Inflammatory macrophage treated with lipopolysaccharide for 1 hour (primary cell): ENCODE results near the gene DIAPH3.
A peak's percentile ranks its signal among the peaks of the same experiment; 100 is the strongest.

Experiments used
- DNase-seq, 2 donors: peaks; one replicate each; pipeline ENCODE4 v3.0.0-alpha.2; 2020 to 2022

The DIAPH3 gene

DNA sequence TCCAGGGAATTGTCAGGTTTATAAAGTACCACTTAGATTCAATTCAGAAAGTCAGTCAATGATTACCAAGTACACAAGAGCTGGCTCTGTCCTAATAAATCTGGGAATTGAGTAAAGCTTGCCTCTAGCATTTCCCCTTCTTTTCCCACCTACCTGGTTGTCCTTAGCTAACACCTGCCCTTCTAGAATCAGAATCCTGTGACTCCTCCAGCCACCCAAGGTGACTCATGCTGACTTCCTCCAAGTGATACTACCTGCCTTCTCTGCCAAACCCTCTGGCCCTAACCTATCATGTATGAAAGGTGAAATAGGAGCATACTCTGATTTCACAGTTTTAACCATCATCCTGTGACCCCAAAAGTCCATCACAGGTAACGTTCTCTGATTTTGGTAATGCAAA is 151.2 kb downstream of the DIAPH3 start:
- DNase-seq = no peak

DNA sequence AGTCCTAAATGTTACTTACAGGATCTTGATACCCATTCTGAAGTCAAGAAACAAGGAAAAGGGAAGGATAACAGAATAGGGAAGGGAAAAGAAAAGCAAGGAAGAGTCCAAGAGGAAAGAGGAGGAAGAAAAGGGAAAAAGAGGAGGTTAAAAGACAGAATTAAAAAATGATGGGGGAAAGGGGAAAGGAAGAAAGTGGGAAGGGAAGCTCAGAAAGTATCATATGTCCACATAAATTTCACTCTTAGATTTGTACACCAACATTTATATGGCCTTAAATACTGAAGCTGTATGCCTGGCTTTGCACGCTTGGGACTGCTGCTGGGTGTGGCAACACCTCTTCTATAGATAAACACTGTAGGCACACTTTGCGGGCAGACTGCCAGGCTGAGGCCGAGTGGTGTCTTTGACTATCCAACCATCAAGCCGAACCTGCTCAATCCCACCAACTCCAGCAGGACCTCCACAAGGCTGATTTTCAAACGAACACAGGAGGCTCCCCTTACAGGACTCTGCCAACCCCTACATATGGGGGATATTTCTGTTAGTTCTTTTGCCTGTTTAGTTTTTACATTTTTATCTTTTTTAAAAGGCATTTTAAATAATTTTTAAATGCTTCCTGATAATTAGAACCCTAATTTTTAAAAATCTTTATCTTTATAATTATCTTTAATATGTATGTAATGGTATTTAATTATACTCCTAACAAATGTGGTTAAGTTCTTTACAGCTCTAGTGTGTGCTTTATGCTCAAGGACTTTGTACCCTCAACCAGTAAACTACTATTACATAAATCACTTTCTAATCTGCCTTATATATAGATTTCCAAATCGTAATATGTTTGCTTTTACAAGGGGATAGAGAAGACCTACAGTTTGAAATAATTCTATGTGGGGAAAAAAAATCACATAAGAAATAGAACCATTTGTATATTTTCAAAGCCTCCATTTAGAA is 154.2 kb downstream of the DIAPH3 start:
- DNase-seq = no peak

DNA sequence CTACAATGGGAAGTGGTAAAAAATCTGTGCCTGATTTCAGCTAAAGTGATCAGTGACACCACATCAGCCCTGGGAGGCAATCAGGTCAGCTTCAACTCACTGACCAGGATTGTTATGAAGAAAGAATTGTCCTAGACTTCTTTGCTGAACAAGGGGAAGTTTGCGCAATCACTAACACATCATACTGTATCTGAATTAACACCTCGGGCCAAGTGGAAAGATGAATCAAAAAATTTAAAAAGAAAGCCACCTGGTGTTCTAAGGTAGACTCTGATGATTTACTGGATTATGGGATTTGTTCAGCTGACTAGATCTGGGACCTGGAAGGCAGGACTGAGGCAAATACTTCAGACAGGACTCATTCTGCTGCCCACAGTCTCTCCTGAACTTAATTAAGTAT is 161.8 kb downstream of the DIAPH3 start:
- no peak for DNase-seq

DNA sequence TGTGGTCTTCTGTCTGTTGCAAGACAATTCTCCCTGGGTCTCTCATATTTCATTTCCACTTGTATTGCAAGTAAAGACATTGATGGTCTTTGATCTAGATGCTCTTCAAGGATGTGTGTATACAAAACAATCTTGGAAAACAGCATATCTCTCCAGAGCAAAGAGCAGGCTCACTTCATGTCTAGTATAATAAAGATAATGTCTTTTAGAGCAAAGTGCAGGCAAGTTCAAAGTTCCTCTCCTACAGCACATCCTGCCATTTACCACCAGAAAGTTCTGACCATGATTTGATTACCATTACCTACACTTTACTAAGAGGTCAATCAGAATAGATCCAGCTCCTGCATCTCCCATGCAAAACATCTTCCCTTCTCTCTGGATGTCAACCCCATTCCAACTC is 162.8 kb downstream of the DIAPH3 start:
- no peak for DNase-seq

DNA sequence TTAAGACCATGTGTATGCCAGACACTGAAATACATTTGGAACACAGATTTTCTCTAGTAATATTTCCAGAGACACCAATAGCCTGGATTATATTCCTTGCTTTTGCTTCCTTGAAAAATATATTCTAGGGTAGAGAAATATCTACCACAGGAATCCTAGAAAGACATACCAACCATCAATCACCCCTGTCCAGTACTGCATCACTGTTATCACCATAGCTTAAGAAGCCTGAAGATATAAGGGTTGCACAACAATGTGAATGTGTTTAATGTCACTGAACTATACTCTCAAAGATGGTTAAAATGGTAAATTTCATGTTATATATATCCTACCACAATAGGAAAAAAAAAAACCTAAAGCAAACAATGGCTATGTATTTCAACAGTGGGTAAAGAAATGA is 163.6 kb downstream of the DIAPH3 start:
- DNase-seq = no peak

DNA sequence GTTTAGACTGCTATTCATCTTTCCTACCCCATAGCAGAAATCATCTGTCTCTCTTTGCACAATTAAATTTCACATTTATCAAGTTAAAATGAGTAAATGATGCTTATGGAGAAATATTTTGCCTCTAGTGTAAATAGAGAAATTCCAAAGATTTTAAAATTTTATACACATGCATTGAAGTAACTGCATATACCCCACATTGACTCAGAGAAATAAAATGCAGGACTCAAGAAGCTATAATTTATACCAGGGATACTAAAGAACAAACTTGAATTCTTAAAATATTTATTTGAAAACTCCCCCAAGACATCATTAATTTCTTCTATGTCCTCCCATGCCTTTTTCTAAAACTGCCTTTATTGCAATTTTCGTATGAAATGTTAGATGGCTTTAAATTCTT is 165.8 kb downstream of the DIAPH3 start:
- no peak for DNase-seq

DNA sequence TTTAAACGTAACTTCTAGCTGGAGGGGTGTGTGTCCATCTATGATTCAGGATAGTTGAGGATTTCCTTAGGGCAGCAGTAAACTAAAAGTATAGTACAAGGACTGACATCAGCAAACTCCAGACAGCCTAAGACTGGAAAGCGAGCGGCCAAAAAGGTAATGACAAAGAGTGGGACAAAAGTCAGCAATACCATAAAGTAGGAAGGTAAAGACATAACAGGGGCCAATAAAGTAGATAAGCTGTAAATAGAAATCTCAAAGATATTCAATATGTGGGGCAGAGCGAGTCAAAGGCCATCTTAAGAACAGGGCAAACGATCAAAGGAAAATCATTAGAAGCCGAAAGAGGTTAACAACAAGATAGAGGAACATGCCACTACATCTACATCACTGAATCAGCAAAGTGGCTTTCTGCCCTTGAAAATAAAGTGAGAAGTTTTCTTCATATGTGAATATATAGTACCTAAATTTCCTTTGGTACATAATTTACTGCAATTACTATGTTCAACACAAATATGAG is 167.2 kb downstream of the DIAPH3 start:
- no peak for DNase-seq

DNA sequence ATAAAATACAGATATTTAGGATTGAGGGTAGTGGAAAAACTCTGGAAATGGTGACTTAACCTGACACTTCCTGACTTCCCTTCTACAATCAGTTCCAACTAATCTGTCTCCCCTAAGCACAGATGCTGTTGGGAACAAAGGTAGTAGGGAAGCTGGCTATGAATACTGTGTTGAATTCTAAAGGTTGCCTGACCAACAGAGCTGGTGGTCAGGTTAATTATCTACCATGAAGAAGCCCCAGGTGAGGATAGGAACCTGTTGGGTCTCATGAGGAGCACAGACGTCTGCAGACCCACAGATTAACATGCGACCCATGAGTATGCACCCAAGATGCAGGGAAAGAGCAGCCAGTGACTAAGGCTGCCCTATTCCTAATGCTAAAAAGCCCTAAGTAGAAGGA is 172.3 kb downstream of the DIAPH3 start:
- no peak for DNase-seq

DNA sequence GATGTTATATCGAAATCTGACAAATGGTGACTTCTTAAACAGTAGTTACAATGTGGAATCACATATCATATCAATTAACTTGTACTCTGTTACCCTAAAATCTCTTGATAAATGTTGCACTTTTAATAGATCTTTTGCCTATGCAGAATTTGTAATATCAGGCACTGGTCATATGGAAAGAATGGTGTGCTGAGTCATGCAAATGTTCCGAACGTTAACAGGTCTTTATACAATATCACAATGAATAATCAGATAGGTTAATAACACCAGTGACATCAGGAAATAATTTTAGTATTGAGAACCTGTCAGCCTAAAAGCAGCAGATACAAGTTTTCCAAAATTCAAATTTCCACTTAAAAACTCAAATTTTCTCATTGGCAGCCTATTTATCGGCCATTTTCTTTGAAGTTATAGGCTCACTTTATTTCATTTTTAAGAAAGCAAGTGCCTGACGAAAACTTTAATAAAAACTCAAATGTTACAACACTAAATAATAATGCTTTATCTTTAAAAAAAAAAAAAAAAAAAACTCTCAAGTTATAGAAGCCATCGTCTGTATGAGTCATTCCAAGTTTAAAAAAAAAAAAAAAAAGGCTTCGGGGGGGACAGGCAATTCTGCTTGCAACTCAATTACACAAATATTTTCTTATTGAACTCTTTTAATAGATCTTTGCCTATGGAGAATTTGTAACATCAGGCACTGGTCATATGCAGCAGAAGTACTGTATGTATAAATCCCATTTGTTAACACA is 180.9 kb downstream of the DIAPH3 start:
- DNase-seq = no peak

DNA sequence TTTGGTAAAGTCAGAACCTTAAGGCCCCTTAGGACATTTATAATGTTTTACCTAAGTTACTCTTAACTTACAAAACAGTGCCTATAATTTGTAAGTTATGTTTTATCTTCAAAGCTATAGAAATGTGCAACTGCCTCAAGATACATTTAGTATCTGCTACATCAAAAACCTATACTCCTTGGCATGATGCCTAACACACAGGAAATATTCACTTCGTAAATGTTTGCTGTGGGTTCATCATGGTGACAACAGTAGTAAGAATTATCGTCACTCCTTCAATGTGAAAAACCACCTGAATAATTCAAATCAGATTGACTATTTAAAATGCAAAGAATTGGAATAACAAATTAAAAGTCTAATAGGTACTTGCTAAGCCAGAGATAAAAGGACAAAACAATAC is 184.1 kb downstream of the DIAPH3 start:
- no peak for DNase-seq

DNA sequence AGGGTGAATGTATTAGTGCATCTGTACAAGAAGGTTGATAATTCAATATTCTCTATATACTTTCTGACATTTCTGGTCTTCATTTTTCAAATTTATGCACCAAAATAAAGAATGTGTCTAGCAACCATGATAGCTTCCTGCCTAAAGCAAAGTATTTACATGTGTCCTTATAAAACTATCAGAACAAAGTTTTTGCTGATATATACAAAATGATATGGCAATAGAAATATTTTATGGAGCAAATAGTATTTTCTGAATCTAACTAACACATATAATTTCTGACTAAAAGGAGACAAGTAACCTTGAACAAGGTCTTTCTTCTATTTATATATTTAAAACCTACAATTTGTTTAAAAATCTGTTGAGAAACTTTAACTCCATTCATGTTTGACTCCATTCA is 184.9 kb downstream of the DIAPH3 start:
- DNase-seq = no peak

DNA sequence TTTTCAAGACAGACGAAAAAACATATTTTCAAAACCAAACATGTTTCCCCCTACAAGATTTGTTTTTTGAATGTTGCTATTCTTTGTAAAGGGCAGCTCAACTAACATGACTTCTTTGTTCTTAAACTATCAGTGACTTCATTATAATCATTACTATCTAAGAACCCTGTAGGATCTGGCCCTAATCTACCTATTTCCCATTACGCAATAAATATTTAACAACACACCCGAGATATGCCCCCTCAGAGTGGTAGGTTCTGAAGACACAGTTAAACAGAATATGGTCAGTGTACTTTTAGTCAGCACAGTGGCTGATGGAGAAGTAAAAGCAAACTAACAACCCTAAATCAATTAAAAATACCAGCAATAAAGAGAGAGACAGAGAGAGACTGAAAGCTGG is 186.9 kb downstream of the DIAPH3 start:
- no peak for DNase-seq

DNA sequence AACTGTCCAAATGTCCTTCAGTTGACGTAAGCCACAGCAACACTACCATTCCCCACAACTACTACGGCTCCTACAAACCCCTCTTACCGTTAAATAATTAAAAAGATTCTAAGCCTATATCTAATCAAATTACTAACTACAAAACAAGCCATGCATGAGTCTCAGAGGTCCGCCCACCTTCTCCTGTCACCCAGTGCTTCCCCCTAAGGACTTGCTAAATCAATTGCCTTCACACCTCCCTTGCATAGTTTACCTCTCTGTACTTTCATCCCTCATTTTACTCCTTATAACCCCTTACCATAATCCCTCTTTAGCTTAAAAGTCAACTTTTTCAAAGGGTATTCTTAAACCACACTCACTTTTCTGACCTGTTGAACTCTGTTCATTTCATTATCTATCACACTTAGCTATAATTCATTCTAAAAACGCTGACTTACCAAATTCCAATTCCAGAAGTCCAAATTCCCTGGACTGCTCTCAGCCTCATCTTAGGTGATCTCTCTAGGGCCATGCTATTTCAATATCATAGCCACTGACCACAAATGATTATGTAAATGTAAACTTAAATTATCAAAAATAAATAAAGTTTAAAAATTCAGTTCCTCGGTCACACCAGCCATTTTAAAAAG is 187.8 kb downstream of the DIAPH3 start:
- DNase-seq = no peak

DNA sequence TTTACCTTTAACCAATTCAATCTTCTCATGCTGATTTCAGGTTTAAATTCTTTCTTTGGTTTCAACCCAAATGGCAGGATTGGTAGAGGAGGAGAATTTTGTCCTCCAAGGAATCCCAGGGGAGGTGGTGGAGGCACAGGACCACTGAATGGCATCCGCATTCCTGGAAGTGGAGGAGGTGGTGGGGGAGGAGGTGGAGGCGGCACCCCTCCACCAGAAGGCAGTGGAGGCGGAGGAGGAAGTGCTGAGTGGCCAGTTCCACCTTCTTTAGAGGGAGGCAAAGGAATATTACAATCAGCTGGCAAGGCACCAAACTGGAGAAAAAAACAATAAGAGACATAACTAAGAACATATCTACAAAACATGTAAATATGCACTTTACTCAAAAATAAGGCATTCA is 192.9 kb downstream of the DIAPH3 start:
- DNase-seq = no peak

DNA sequence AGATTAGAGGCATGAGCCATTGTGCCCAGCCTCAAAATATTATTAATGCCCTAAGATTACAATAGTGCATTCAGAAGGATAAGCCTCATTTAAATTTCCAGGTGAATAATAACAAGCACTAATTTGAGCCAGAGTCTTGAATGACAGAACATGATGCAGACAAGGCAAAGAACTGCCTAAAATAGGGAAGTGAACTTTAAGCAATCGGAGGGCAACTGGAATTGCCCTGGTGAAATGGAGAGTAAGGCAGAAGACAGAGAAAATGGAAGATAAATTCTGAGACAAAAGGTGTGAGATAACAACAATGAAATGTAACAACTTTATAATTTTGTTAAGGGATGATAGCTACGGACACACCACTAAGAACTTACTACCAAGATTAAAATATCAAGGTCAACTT is 199.9 kb downstream of the DIAPH3 start:
- DNase-seq = peak in 1 of 2 donors; percentile 16

DNA sequence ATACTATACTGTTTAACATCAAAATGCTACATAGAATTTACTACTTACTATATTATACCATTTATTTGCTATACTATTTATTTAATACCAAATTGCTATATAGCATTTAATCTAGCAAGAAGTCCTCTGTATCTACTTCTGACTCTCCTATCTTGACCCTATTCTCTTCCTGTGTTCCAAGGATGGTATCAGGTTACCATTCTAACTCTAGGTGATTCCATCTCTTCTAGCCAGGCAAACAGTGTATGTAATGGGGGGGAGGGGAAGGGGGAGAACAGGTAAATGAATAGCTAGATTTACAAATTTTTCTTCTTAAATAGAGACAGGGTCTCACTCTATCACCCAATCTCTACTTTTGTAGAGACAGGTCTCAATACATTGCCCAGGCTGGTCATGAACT is 200.3 kb downstream of the DIAPH3 start:
- DNase-seq = no peak

DNA sequence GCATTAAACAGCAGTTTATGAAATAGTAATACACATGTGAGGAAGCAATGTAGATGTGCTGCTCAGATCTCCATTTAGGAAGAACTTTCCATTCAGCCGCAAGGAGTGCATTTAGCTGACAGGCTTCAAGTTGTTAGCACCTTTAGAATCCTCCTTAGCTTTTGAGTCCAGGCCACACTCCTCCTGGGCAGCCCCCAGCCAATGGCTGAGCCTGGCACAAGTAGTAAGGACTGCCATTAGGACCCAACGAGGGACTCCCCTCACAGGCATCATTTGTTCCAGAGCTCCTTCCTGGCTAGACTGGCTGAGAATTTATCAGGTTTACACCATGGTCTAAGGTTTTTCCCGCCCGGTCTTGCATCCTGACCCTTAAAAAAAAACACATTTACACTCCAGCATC is 201.4 kb downstream of the DIAPH3 start:
- DNase-seq = no peak

DNA sequence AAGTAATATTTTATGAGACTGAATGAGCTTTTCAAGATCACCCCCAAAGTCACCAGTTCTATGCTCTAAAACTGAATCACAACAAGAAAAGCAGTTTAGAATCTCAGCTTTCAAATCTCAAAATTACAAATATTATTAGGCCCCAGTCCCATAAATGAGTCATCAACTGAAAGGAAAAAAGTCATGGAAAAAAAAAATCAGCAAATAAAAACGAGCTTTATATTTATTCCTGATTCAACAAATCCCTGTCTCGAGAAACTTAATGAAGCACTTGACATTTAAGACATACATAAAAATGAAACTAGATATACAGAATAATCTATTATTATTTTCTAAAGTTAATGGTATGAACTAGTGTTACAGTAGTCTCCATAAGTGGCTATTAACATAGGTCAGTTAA is 203.0 kb downstream of the DIAPH3 start:
- no peak for DNase-seq

DNA sequence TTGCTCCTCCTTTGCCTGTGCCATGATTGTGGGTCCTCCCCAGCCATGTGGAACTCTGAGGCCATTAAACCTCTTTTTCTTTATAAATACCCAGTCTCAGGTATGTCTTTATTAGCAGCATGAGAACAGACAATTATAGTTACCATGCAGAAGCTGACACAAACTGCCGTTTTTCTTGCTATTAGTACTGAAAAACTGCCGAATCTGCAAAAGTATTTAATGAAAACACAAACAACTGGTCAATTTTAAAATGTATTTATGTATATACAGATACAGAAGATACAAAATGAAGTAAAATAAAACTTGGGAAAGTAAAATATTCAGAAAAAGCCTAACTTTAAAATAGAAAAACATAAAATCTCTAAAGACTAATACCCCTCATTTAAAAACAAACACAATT is 206.3 kb downstream of the DIAPH3 start:
- no peak for DNase-seq

DNA sequence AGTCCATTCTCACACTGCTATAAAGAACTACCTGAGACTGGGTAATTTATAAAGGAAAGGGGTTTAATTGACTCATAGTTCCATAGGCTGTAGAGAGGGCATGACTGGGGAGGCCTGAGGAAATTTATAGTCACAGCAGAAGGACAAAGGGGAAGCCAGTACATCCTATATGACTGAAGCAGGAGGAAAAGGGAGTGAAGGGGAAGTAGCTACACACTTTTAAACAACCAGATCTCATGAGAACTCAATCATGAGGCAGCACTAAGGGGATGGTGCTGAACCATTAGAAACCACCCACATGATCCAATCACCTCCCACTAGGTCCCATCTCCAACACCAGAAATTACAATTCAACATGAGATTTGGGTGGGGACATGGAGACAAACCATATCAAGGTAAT is 209.1 kb downstream of the DIAPH3 start:
- DNase-seq = peak; percentile 9 to 15

DNA sequence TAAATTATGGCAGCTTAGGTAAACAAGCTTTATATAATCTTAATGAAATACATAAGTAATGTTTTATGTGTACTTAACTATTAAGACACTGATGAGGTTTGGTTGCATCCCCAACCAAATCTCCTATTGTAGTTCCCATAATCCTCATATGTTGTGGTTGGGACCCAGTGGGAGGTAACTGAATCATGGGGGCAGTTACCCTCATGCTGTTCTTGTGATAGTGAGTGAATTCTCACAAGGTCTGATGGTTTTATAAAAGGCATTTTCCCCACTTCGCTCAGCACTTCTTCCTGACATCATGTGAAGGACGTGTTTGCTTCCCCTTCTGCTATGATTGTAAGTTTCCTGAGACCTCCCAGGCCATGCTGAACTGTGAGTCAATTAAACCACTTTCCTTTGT is 212.7 kb downstream of the DIAPH3 start:
- DNase-seq = peak; percentile 6 to 10

DNA sequence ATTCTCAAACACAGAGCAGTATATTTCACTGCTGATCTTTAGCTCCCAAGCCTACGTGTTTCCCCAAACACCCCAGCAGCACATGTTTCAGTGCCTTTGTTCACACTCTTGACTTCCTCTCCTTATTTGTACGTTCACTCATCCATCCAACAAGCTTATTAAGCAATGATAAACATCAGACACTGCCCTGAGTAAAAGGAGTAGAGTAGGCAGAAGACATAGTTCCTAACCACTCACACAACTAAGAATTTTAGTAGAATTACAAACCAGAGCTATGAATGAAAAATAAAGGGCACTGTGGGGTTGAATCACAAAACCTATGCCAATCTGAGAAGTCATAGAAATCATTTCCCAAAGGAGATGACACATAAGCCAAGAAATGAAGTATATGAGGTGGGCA is 213.5 kb downstream of the DIAPH3 start:
- DNase-seq = no peak

DNA sequence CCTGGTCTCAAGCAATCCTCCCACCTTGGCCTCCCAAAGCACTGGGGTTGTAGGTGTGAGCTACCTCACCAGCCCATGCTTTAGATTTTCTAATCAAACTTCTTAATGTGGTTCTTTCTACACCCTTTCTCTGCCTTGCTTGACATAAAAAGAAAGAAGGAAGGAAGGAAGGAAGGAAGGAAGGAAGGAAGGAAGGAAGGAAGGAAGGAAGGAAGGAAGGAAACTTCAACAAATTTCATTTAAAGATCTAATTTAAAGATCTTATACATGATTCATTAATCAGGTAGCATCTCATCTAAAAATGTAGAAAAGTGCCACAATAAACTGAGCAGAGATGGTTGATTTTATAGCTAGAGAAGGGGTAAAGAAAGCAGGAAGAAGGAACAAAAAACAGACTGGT is 215.0 kb downstream of the DIAPH3 start:
- no peak for DNase-seq

DNA sequence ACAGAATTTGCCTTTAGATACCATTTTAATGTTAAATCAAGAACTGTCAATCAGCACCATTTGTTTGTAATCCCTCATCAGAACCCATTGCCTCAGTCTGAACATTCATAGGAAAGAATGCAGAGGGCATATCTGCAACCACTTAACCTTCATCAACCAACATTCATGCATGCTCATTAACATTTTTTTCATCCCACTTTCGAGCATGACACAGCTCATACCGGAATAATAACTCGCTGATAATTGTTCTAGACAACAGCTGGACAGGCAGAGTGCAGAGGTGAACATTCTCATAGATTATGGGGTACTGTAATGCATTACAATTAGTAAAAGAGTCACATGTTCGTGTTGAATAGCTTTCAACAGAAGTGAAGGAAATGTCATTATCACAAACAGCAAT is 216.8 kb downstream of the DIAPH3 start:
- no peak for DNase-seq
